Measurements from ENCODE around the gene GRIN1.

The GRIN1 gene

GRCh38 chr9:137149942-137150616 lies 11.1 kb downstream of the GRIN1 start (continued):
- no peak for TF ChIP-seq TSHZ1 (tag by site-specific recombination; IDR thresholded peaks at IDR 0.05; ENCODE audit: borderline replicate concordance)
- peak; percentile 94 for TF ChIP-seq SP3 (tag by site-specific recombination; IDR thresholded peaks at IDR 0.05)
- no peak for TF ChIP-seq ZNF175 (tag by site-specific recombination; IDR thresholded peaks at IDR 0.05)
- no peak for TF ChIP-seq GLIS1 (tag by site-specific recombination; IDR thresholded peaks at IDR 0.05)
- no peak for TF ChIP-seq PRDM2 (tag by site-specific recombination; IDR thresholded peaks at IDR 0.05; ENCODE audit: borderline replicate concordance)
- TF ChIP-seq ZNF114 (tag by site-specific recombination; IDR thresholded peaks at IDR 0.05): no peak
- TF ChIP-seq ZNF645 (tag by site-specific recombination; IDR thresholded peaks at IDR 0.05): no peak
- no peak for TF ChIP-seq MZF1 (tag by site-specific recombination; IDR thresholded peaks at IDR 0.05; ENCODE audit: borderline replicate concordance)
- no peak for TF ChIP-seq ZIC2 (tag by site-specific recombination; IDR thresholded peaks at IDR 0.05)
- TF ChIP-seq ZNF707 (tag by site-specific recombination; IDR thresholded peaks at IDR 0.05): no peak
- TF ChIP-seq ZNF221 (tag by site-specific recombination; IDR thresholded peaks at IDR 0.05; ENCODE audit: borderline replicate concordance): no peak
- TF ChIP-seq ZNF558 (tag by site-specific recombination; IDR thresholded peaks at IDR 0.05): no peak
- TF ChIP-seq ZNF549 (tag by site-specific recombination; IDR thresholded peaks at IDR 0.05): no peak
- TF ChIP-seq ZNF560 (tag by site-specific recombination; IDR thresholded peaks at IDR 0.05; ENCODE audit: borderline replicate concordance): no peak
- TF ChIP-seq ZNF521 (tag by site-specific recombination; IDR thresholded peaks at IDR 0.05): no peak
- TF ChIP-seq ZFP3 (tag by site-specific recombination; IDR thresholded peaks at IDR 0.05; ENCODE audit: low read depth): no peak
- no peak for TF ChIP-seq ZNF830 (tag by site-specific recombination; IDR thresholded peaks at IDR 0.05; ENCODE audit: low read depth)
- 0 out of 2 replicates have a peak, but pooled peaks have one; percentile 10 for TF ChIP-seq KLF9 (tag by site-specific recombination; IDR thresholded peaks at IDR 0.05; ENCODE audit: low read depth)

Data from HEK293 (cell line).